HG02571 (cell line): ENCODE data around the gene SRGAP3.

ENCODE experiments used
- ATAC-seq: cut with Tn5 transposase; IDR thresholded peaks from one replicate; pipeline ENCODE4 v1.9.1; 2021; ENCODE audit warnings: mild to moderate bottlenecking, moderate library complexity; ENCODE audit not compliant: unreplicated experiment

SRGAP3 gene

DNA sequence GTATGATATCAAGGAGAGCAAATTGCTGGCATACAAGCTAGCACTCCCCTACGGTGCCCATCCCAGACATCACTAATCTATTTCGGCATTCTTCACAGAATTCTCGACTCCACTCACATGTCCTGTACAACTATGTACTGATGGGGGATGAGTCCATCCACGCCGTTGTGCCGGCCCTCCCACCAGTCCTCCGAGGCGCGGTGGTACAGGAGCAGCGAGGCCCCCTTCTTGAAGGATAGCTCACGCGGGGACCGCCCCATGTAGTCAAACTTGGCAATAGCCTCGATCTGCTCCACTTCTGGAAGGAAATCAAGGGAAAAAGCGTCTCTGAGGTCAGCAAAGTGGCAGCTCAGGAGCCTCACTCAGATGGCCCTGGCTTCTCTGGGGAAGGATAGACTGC lies 255.2 kb downstream of the SRGAP3 start:
- ATAC-seq, result no peak

DNA sequence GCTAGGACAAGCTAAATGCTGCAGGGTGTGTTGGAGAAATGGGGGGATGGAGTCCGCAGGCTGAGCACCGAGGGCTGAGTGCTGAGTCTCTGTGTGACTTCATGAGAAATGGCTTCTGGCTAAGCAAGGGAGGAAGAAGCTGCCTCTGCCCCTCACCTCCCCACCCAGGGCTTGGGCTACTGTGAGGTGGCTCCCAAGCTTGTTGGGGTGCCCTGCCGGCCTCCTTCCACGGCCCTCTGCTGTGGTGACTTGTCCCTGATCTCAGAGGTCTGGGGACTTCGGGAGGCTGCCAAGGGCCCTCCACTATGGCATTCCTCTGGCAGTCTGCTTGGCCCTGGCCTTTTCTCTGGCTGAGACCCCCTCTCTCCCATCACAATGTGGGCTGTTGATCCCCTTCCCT lies 256.1 kb downstream of the SRGAP3 start:
- ATAC-seq, result no peak

DNA sequence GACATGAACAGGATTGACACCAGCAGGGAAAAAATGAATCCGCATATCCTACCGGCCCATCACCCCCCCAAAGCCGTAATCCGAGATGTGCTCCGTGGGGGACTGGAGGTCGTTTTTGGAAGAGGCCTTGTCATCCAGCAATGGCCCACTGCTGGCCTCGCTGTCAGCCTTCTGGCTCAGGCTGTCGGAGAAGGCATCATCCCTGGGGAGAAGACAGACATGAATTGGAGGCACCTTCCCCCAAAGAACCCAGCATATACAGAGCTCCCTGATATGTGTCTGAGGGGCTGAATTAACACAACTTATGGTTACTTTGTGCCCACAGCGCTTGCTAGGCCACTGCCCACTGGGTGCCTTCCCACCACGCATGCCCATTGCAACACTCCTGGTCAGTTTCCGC lies 256.6 kb downstream of the SRGAP3 start:
- no peak for ATAC-seq

DNA sequence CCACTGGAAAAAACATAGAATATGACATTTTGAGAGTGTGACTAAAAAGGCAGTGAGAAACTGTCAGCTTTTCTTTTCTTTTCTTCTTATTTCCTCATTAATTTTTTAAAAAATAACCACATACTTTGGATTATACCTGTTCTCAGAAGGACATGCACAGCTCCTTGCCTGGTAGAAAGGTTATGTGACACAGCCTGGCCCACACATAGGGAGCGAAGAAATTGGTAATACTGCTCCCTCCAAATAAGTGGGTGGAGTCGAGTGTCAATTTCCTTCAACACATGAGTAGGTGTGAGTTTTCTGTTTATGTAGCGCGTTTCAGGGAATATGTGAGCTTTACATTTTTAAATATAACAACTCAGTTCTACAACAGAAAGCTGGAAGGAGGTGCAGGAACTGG lies 257.2 kb downstream of the SRGAP3 start:
- ATAC-seq, result no peak

DNA sequence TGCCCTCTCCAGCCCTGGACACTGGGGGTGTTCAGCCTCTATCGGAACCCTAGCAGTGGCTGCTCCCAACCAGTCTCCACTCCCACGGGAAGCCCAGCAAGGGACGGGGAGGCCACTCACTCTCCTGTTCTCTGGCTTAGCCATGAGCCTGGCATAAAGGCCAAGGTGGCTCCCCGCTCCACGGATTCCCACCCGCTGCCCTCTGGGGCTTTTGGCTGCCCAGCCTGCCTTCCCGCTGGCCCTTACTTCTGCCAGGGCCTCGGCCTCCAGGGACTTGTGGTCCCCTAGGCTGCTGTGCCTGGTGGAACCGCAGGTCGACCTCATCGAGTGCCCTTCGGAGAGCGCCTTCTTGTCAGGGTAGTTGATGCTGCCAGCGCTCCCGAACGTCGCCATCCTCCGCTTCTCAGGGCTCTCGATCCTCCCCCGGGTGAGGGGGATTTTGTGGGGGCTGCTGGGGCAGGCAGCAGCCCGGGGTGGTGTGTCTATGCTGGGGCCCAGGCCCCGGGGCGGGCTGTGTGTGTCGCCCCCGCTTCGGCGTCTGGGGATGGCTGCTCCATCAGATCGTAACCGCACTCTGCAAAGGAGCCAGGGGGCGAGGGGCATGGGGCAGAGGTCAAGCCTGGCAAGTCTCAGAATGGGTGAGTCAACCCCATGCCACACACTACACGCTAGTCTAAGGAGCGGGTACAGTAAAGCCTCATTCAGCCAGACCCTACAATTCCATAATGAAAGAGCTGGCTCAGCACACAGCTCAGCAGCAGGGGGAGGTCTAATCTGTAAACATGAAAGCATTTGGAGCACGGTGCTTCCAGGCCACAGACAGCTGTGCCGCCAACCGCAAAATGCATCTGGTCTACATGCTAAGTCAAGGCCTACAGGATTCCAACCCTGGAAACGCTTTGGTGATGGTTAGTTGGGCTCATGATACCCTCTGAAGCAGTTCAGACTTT lies 258.9 kb downstream of the SRGAP3 start:
- ATAC-seq, result no peak

DNA sequence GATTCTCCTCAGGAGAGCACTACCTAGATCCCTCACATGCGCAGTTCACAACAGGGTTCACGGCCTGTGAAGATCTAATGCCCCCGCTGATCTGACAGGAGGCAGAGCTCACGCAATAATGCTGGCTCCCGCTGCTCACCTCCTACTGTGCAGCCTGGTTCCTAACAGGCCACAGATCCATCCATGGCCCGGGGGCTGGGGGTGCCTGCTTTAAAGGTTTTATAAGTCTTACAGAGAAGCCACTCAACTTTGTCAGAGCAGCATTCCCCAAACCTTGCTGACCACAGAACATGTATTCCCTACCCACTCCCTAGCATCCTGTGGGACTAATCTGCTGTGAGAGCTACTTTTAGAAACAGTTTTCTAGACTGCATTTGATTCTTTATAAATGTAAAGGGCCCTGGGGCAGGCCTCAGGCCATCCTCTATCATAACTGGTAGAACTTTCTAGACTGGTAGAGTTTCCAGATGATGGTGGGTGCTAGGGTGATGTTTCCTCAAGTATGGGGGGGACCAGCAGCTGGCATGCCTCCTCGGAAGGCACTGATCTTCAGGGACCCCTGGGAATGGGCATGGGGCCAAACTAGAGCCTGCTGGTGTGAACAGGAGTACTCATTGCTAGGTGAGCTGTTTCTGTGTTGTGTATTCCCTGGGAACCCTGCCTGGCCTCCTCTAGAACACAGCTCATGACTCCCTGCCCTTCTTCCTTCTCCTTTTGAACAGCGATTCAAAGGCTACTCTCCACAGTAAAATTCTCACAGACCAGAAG lies 260.5 kb downstream of the SRGAP3 start:
- ATAC-seq, result no peak

DNA sequence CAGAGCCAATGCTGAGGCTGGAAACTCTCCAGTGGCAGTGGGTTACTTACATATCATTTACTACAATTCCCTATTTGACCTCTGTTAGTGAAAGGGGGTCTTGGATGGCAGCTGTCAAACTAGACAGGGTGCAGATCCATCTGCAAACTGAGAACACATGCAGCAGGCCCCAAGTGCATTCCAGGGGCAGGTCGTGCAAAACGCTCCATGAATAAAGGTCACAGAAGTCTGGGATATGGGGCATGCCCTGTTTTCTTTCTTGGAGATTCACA lies 261.1 kb downstream of the SRGAP3 start:
- ATAC-seq, result no peak

DNA sequence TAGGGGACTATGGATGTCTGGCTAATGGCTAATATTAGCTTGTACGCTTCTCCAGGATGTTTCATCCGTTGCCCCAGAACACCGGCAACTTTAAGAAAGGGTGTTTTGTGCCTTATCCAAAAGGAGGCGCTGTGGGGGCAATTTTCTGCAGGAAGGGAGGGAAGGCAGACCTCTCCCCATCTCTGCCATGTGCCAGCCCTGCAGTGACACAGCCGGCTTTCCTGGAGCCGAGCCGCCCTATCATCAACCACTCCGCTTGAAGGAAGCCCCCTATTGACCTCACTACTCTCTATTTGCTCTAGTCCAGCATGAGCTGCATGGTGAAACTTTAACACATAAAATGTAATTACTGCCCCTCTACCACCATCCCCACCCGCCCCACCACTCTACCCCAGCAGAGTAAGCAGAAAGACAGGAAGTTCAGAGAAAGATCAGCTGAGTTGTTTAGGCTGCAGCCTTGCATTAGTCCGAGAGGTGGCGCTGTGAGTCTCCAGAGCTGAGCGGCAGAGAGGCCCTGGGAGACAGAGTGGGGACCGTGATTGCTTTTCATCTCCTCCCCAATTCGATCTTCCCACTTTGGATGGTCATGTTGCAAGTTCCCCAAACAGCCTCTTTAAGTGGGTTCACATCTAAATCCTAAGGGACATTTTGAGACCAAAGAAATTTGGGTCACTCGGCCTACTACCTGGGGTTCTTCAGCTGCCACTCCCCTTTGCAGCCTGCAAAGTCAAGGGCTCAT lies 261.6 kb downstream of the SRGAP3 start:
- peak; percentile 70 for ATAC-seq

DNA sequence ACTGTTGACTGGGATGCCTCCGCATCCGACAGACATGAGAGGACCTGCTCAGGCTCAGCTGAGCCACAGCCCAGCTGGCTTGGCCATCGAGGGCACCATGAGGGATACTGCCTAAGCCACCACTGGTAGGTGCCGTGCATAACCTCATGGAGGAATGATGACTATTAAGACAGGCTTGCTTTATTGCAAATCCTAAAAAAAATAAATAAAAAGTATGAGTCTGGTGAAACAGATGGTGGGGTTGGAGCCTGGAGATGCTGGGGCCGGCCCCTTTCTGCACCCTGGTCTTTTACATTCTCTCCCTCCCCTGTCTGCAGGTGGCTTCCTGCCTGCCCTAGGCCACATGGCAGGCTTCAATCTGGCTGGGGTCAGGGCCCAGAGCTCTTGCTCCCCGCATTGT lies 262.2 kb downstream of the SRGAP3 start:
- no peak for ATAC-seq

DNA sequence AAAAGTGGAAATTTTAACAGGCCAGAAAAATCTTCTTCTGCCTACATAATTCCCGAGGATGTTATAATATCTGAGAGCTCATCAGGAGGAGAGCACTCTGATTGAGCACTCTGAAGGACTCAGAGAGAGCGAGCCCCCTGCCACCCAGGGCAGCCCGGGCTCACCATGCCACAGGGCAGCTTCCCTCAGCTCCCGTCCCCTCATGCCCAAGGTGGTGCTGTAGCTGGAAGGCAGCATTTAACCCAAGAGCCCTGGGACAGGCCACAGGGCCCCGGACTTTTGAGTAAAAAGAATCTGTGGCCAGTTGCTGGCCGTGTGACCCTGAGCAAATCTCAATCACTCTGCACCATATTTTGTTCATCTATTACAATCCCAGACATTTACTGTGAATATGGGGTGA lies 262.7 kb downstream of the SRGAP3 start:
- ATAC-seq, result no peak

DNA sequence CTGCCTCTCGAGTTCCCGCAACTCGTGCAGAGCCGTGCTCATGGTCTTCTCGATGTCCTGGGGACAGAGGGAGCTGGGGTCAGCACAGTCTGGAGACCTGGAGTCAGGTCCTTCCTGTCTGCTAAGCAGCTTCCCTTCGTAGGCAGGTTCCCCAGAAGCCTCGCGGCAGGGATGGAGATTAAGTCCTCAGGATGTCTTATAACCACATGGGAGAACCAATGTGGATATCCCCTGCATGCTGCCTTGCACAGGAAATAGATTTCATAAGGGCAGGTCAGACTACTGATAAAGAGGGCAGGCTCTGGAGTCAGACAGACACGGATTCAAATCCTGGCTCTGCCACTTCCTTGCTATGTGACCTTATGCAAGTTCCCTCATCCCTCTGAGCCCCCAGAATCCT lies 263.6 kb downstream of the SRGAP3 start:
- ATAC-seq, result no peak

DNA sequence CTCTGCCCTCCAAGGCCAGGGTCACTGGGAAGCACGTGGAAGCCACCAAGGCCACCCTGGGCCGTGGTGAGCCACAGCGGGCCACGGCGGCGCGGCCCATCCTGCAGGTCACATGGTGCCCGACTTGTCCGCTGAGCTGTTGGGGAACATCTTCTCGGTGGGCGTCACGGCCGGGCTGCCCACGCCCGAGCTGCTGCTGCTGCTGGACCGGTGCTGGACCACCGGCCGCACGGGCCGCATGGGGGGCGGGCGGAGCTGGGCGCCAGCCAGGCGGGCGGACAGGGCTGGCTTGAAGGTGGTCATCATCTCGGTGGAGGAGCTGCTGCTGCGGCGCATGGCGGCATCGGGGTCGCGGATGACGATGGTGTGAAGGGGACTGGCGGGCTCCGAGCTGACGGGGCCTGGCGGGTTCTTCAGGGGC lies 264.0 kb downstream of the SRGAP3 start:
- no peak for ATAC-seq

DNA sequence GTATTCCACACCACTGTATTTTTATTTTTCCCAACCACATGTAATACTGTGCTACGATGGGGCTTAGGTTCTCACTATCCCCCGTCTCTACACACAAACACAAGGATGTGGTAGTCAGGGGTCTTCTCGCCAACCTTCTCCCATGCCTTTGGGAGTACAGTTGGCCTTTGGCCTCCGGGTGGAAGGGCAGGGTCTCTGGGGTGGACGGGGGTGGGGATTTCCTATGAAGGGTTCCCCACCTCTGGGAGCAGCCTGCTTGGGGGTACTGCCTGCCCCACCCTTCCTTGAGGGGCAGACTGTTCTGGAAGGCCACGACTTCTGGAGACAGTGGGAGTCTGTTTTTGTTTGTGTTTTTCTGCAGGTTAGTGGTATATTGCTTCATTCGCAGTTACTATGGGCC lies 264.9 kb downstream of the SRGAP3 start:
- ATAC-seq, result no peak

DNA sequence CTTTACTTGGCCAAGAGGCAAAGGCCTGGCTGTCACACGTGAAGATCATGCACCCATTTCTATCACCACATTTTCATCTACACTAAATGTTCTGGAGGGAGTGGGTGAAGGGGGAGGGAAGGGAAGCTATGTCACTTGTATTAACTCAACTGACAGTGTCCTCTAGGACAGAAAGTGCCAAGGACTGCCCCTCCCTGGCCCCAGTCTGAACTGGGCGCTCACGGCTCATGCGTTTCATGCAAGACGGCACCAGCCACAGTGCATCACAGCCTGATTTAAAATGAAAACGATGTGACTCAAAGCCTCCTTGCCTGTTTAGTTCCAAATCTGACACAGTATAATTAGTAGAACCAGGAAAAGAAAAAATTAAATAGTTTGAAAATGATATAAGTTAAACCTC lies 265.4 kb downstream of the SRGAP3 start:
- ATAC-seq, result no peak

DNA sequence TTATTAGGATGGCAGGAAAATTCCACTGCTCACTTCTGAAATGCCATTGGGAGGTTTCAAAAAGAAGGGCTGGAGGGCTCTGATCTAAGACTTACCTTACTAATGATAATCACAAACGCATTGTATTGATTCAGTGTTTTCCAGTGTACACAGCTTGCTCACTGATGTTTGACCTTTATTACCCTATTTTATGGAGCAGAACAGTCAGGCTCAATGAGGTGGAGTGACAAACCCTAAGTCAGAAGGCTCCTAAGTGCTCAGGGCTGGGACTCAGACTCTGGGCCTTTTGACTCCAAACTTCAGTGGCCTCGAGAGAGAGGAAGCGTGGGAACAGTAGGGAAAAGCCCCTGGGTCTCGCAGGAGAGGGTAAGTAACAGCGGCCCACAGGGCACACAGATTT lies 265.9 kb downstream of the SRGAP3 start:
- ATAC-seq, result no peak

DNA sequence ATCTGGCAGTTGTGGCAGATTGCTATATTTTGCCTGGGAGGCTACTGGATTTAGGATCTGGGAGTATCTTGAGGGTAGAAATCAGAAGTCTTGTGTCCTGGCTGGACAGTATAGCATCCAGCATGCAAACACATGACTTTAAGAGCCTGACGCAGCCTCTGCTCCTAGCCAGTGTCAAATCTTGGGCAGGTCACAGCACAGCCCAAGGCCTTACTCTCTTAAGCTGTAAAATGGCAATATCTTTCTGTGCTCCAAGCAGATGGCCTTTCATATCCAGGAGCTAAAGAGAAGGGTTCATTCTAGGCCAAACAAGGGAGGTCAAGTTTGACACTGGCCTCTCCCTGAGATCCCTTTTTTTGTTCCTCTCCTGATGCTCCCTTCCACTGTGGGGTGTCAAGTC lies 266.4 kb downstream of the SRGAP3 start:
- ATAC-seq, result no peak

DNA sequence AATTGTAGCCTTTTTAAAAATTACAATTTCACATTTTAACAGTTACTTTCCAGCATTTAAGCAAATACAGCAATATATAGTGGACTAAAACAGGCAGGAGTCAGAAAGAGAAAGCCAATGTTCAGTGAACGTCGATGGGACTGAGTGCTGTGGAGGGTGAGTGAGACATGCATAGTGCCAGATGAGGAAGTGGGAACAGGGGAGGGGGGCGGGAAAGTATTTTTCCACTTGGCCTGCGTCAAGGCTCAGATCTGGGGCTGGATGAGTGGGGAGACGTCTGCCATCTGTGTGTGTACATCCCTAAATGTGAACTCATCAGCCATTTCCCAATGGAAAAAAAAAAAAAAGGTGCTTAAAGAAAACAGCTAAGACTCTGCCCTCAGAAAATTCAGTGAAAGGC lies 266.9 kb downstream of the SRGAP3 start:
- no peak for ATAC-seq

DNA sequence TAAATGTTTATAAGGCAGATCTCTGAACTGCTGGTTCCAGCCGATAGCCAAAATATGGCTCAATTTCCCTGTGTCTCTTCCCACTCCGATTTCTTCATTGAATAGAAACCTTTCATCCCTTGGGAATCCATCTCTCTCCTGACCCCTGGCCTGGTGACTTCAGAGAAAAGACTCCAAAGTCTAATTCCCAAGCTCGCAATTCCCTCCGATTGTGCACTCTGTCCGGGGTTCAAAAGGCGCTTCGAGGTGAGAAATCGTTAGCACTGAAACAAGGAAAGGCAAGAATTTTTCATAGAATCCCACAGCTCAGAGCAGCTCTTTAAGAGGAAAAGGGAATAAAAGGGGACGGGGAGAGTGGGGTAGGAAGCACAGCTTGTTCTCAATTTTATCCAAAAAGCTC lies 267.7 kb downstream of the SRGAP3 start:
- no peak for ATAC-seq

DNA sequence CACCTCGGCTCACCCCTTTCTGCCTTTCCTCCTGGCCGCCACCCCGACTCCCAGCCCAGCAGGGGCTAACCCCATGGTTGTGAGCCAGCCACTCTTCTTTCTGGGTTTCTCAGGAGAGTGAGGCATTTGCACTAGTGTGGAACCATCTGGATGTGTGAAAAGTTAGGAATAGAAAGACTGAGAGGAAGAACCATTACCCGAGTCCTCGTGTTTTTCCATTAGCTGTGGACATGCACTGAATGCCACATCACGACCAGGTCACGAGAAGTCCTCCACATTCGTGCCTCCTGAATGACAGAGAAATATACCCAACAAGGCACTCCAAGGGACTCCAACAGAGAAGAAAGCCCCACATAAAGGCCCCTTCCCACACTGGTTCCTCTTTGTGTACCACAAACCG lies 268.1 kb downstream of the SRGAP3 start:
- no peak for ATAC-seq

DNA sequence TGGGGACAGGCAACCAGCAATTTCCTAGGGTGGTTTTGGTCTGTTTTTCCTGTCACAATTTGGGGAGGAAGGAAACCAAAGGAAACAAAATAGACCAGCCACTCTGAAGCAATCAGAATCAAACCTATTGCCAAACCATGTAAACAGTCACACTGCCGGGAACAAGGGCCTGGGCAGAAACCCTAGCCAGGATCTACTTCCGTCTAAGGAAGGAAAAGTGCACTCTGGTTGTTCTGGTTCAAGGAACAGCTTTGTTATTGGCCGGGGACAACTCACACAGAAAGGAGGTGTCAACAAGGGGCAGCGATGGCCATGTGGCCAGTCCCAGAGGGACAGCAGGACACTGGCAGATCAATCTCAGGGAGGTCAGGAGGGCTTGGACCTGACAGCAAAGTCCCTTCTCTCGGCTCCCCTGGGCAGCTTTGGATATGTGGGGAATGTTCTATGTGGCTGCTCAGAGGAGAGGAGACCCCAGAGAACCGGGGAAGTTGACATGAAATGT lies 268.6 kb downstream of the SRGAP3 start:
- no peak for ATAC-seq

DNA sequence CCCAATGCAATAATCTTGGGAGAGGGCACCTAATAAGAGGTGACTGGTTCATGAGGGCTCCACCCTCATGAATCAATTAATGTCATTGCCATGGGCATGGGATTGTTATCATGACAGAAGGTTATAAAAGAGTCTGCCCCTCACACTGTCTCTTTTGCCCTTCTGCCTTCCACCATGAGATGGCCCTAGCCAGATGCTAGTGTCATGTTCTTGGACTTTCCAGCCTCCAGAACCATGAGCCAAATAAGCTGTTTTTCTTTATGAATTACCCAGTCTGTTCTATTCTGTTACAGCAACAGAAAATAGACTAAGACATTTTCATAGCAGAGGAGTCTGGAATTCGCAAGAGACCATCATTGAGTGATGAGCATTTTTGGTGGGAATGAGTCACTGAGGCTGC lies 270.2 kb downstream of the SRGAP3 start:
- ATAC-seq, result no peak

DNA sequence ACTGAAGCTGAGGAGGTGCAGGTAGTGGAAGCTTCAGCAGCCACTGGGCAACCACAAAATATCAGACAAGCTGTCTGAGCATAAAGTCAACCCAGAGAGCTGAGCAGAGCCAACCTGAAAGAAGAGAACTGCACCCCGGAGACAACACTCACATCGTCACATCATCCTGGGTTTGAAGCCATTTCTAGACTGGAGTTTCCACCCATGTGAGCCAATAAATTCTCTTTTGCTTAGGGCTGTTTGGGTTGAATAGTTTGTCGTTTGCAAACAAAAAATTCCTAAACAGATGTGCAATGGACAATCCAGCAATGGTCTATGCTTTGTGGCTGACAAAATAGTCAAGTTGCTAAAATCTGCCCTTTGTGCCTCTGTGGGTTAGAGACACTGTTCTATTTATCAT lies 270.9 kb downstream of the SRGAP3 start:
- no peak for ATAC-seq
